OCI-LY3 (cell line): ENCODE data around the gene RPS16.

ENCODE experiments used
- EZH2phosphoT487 ChIP-seq: fragments of 200-600 bp; shearing (Covaris generic); IDR thresholded peaks from 2 replicates; pipeline ENCODE4 v1.6.1; 2018; ENCODE audit warnings: antibody characterized with exemption, mixed run types, low read depth
- TF ChIP-seq, protein P1 (sequence below): fragments of 200-600, 300-600 bp; sonication (generic); IDR thresholded peaks from 2 replicates; pipeline ENCODE4 v1.5.1; 2014; ENCODE audit warnings: antibody characterized with exemption, low read length, low read depth

DNA sequence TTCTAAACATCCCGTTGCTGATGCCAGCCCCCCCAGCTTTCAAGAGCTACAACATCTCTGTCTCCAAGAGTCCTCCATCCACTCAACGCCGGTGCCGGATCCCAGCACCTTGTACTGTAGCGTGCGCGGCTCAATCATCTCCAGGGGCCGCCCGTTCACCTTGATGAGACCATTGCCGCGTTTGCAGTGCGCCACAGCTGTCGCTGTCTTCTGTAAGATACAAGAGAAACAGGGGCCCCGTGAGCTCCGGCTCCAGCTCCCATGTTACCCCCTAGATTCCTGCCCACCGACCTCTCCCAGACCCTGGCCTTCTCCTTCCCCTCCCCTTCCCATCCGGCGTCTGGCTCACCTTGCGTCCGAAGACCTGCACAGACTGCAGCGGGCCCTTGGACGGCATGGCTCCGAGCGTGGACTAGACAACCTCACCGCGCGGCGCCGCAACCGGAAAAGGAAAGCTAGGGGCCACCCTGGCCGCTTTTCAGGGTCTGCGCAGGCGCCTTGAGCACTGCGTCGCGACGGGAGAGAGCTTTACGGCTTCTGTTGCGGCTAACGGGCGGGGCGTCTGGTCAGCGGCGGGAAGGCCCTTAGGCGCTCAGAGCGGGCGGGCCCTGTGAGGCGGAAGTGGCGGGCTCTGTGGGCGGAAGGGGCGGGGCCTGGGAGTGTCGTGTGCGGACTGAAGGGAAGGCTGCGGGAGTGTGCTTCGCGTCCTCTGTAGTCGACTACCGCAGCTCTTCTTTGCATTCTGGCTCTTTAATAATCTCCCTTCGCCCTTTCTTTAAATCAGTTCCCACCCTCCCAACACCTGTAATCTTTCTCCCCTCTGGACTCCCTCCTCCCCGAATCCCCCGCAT, at the start of gene RPS16:
- no peak for TF ChIP-seq EZH2phosphoT487
- TF ChIP-seq, protein P1, sequence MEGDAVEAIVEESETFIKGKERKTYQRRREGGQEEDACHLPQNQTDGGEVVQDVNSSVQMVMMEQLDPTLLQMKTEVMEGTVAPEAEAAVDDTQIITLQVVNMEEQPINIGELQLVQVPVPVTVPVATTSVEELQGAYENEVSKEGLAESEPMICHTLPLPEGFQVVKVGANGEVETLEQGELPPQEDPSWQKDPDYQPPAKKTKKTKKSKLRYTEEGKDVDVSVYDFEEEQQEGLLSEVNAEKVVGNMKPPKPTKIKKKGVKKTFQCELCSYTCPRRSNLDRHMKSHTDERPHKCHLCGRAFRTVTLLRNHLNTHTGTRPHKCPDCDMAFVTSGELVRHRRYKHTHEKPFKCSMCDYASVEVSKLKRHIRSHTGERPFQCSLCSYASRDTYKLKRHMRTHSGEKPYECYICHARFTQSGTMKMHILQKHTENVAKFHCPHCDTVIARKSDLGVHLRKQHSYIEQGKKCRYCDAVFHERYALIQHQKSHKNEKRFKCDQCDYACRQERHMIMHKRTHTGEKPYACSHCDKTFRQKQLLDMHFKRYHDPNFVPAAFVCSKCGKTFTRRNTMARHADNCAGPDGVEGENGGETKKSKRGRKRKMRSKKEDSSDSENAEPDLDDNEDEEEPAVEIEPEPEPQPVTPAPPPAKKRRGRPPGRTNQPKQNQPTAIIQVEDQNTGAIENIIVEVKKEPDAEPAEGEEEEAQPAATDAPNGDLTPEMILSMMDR, result no peak
